Measurements from ENCODE around the gene RMRP.
"Not testable (repeated sequence)": the region's sequence is repeated elsewhere in the genome, so short reads cannot be mapped to it uniquely, and the experiment has no call there.

The RMRP gene

GRCh38 chr9:35646533-35647265 is 11.1 kb downstream of the RMRP start:
- in situ Hi-C loops (cut with HindIII; ENCODE audit: low sequenced_read_pairs): no loop called here
- TF ChIP-seq CTCF (IDR thresholded peaks at IDR 0.05; ENCODE audit: low read depth, low read length): peak; percentile 94
- DNase-seq (ENCODE audit: low read depth, low spot score): peak; percentile 88
- peak overlapping the region; percentile 65 for H3K4me3 ChIP-seq (ENCODE audit: low read depth, low read length)

DNA sequence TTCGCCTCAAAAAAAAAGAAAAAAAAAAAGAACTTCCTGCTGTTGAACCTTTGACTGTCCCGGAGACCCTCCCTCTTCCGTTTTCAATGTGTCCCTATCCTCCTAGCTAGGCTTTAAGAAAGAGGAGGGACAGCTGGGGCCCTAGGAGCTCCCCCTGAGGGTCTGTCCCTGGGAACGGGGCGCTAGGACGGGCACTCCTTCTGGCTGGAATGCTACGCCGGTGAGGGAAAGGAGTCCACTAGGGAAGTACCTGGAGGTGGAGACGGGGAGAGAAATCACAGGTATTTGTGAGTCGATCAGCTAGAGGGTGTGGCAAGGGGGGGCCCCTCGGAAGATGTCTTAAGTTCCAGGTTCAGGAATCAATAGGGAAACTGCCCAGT is 11.7 kb downstream of the RMRP start:
- in situ Hi-C loops (cut with HindIII; ENCODE audit: low sequenced_read_pairs): no loop called here
- TF ChIP-seq CTCF (IDR thresholded peaks at IDR 0.05; ENCODE audit: low read depth, low read length): peak; percentile 29
- peak overlapping the region; percentile 65 for H3K4me3 ChIP-seq (ENCODE audit: low read depth, low read length)
- DNase-seq (ENCODE audit: low read depth, low spot score): peak; percentile 16

DNA sequence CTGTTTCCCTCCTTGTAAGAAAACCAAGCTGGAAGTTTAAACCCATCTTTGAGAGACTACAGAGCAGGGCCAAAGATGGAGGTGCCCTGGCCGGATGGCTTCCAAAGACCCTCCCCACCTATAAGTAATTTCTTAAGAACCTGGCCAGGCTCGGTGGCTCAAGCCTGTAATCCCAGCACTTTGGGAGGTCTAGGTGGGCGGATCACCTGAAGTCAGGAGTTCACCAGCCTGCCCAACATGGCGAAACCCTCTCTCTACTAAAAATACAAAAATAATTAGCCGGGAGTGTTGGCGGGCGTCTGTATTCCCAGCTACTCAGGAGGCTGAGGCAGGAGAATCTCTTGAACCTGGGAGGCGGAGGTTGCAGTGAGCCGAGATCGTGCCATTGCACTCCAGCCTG is 12.1 kb downstream of the RMRP start:
- in situ Hi-C loops (cut with HindIII; ENCODE audit: low sequenced_read_pairs); DNase-seq (ENCODE audit: low read depth, low spot score): not testable (repeated sequence)
- H3K4me3 ChIP-seq (ENCODE audit: low read depth, low read length): peak overlapping the region; percentile 65

GRCh38 chr9:35643046-35643445 is 14.8 kb downstream of the RMRP start:
- TF ChIP-seq CTCF (IDR thresholded peaks at IDR 0.05; ENCODE audit: low read depth, low read length): no peak
- in situ Hi-C loops (cut with HindIII; ENCODE audit: low sequenced_read_pairs): no loop called here
- DNase-seq (ENCODE audit: low read depth, low spot score): no peak
- no peak overlapping the region for H3K4me3 ChIP-seq (ENCODE audit: low read depth, low read length)

- in situ Hi-C loops (cut with HindIII; ENCODE audit: low sequenced_read_pairs); DNase-seq (ENCODE audit: low read depth, low spot score); H3K4me3 ChIP-seq (ENCODE audit: low read depth, low read length): not testable (repeated sequence)
Measured at GRCh38 chr9:35641478-35641877, 16.3 kb downstream of the RMRP start.

GRCh38 chr9:35640431-35640830 is 17.4 kb downstream of the RMRP start:
- DNase-seq (ENCODE audit: low read depth, low spot score); in situ Hi-C loops (cut with HindIII; ENCODE audit: low sequenced_read_pairs); H3K4me3 ChIP-seq (ENCODE audit: low read depth, low read length): not testable (repeated sequence)

- in situ Hi-C loops (cut with HindIII; ENCODE audit: low sequenced_read_pairs): no loop called here
- TF ChIP-seq CTCF (IDR thresholded peaks at IDR 0.05; ENCODE audit: low read depth, low read length): no peak
Measured at GRCh38 chr9:35639631-35640030, 18.2 kb downstream of the RMRP start.

GRCh38 chr9:35639225-35639624 is 18.6 kb downstream of the RMRP start:
- in situ Hi-C loops (cut with HindIII; ENCODE audit: low sequenced_read_pairs); DNase-seq (ENCODE audit: low read depth, low spot score); H3K4me3 ChIP-seq (ENCODE audit: low read depth, low read length): not testable (repeated sequence)

More at GRCh38 chr9:35639631-35640030, 18.2 kb downstream of the RMRP start:
- H3K4me3 ChIP-seq (ENCODE audit: low read depth, low read length): no peak overlapping the region
- DNase-seq (ENCODE audit: low read depth, low spot score): no peak

DNA sequence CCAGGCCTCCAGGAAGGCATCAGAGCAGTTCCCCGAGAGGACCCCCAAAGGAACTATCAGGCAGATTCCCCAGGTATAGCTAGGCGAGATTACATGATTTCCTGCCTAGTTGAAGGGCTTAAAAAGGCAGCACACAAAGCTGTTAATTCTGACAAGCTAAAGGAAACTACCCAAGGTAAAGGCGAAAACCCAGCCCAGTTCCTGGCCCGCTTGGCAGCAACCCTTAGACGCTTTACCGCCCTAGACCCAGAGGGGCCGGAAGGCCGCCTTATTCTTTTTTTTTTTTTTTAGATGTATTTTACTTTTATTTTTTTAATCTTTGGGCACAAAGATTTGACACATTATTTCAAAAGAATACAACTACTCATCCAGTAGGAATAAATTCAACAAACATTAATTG is 19.1 kb downstream of the RMRP start:
- in situ Hi-C loops (cut with HindIII; ENCODE audit: low sequenced_read_pairs); H3K4me3 ChIP-seq (ENCODE audit: low read depth, low read length); DNase-seq (ENCODE audit: low read depth, low spot score): not testable (repeated sequence)

DNA sequence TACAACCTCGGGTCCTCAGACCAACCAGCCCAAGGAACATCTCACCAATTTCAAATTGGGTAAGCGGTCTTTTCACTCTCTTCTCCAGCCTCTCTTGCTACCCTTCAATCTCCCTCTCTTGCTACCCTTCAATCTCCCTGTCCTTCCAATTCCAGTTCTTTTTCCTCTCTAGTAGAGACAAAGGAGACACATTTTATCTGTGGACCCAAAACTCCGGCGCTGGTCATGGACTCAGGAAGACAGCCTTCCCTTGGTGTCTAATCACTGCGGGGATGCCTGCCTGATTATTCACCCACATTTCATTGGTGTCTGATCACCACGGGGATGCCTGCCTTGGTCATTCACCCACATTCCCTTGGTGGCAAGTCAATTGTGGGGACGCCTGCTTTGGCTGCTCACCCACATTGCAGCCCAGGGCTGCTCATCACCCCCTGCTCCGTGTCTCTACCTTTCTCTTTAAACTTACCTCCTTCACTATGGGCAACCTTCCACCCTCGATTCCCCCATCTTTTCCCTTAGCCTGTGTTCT is 20.3 kb downstream of the RMRP start:
- DNase-seq (ENCODE audit: low read depth, low spot score); in situ Hi-C loops (cut with HindIII; ENCODE audit: low sequenced_read_pairs); H3K4me3 ChIP-seq (ENCODE audit: low read depth, low read length): not testable (repeated sequence)

DNA sequence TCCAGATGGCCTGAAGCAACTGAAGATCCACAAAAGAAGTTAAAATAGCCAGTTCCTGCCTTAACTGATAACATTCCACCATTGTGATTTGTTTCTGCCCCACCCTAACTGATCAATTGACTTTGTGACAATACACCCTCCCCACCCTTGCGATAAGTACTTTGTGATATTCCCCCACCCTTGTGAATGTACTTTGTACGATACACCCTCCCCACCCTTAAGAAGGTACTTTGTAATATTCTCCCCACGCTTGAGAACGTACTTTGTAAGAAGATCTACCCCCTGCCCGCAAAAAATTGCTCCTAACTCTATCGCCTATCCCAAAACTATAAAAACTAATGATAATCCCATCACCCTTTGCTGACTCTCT is 21.0 kb downstream of the RMRP start:
- DNase-seq (ENCODE audit: low read depth, low spot score); H3K4me3 ChIP-seq (ENCODE audit: low read depth, low read length); in situ Hi-C loops (cut with HindIII; ENCODE audit: low sequenced_read_pairs): not testable (repeated sequence)
